ENCODE measurements around the gene SPINK2.
A peak's percentile ranks its signal among the peaks of the same experiment; 100 is the strongest.

The SPINK2 gene

GRCh38 chr4:56821381-56822243 lies at the start of gene SPINK2:
Gene SPINK2 (minus strand): TSS chr4:56821701. CDS start chr4:56821662, 39 bp downstream.
- no peak for DNase-seq

GRCh38 chr4:56870946-56871345 lies 49.4 kb upstream of the SPINK2 start:
- DNase-seq = peak in 1 of 2 experiments; percentile 18

- no peak for DNase-seq
Observed at GRCh38 chr4:56863441-56864139, 42.1 kb upstream of the SPINK2 start.

GRCh38 chr4:56861360-56861759 lies 39.9 kb upstream of the SPINK2 start:
- DNase-seq = no peak

- no peak for DNase-seq
Observed at GRCh38 chr4:56860781-56861180, 39.3 kb upstream of the SPINK2 start.

- no peak for DNase-seq
Observed at GRCh38 chr4:56859841-56860240, 38.3 kb upstream of the SPINK2 start.

GRCh38 chr4:56857601-56858309 lies 36.3 kb upstream of the SPINK2 start:
- DNase-seq = no peak

- no peak for DNase-seq
Observed at GRCh38 chr4:56856656-56857055, 35.2 kb upstream of the SPINK2 start.

GRCh38 chr4:56850910-56851309 lies 29.4 kb upstream of the SPINK2 start:
- DNase-seq = no peak

- DNase-seq = no peak
Observed at GRCh38 chr4:56844802-56845580, 23.5 kb upstream of the SPINK2 start.

- peak in 1 of 2 experiments; percentile 20 for DNase-seq
Observed at GRCh38 chr4:56843421-56843899, 22.0 kb upstream of the SPINK2 start.

- no peak for DNase-seq
Observed at GRCh38 chr4:56840559-56840958, 19.1 kb upstream of the SPINK2 start.

- DNase-seq = no peak
Observed at GRCh38 chr4:56828784-56829535, 7.5 kb upstream of the SPINK2 start.

GRCh38 chr4:56823933-56824600 lies 2.6 kb upstream of the SPINK2 start:
- DNase-seq = no peak

GRCh38 chr4:56818797-56819196 lies 2.7 kb downstream of the SPINK2 start:
- no peak for DNase-seq

GRCh38 chr4:56817840-56818491 lies 3.5 kb downstream of the SPINK2 start:
- DNase-seq = no peak

- no peak for DNase-seq
Observed at GRCh38 chr4:56806666-56807065, 14.8 kb downstream of the SPINK2 start.

GRCh38 chr4:56804551-56804950 lies 16.9 kb downstream of the SPINK2 start:
- no peak for DNase-seq

- DNase-seq = no peak
Observed at GRCh38 chr4:56803471-56803870, 18.0 kb downstream of the SPINK2 start.
